CD14-positive monocyte (primary cell): ENCODE data around the gene SCN7A. TPM values are rescaled to one million over a fixed set of nuclear protein-coding genes. Genes with fewer than 3 reads are reported as not detected.

Source experiments
- DNase-seq, 3 donors: peaks; one replicate each; pipeline ENCODE4 v3.0.0-alpha.2; 2011 to 2022
- H2AFZ ChIP-seq: 2 replicates; pipeline ENCODE4 v1.6.0; 2012; ENCODE audit warnings: mild to moderate bottlenecking, low read depth, low read length, inconsistent platforms; ENCODE audit not compliant: insufficient read depth, poor library complexity, severe bottlenecking
- H3K27ac ChIP-seq, 2 donors: 1 replicate in 1 of 2; 2 replicates in 1 of 2; pipeline ENCODE4 v1.5.1; 2012 to 2013; ENCODE audit warnings: low read length in 2 of 2, control low read depth in 1 of 2, inconsistent platforms in 1 of 2, low read depth in 1 of 2, mild to moderate bottlenecking in 1 of 2
- H3K27me3 ChIP-seq, 2 donors: one replicate each; pipeline versions ENCODE4 v1.6.0 to v1.6.1; 2011 to 2013; ENCODE audit warnings: low read length in 2 of 2; ENCODE audit not compliant: control insufficient read depth in 2 of 2, insufficient read depth in 2 of 2
- H3K36me3 ChIP-seq, 2 donors: replicated peaks in 1 of 2; 1 replicate in 1 of 2; 2 replicates in 1 of 2; pipeline versions ENCODE4 v1.5.1 to v1.6.1; 2012 to 2013; ENCODE audit warnings: low read length in 2 of 2, control low read depth in 1 of 2, inconsistent platforms in 1 of 2, mild to moderate bottlenecking in 1 of 2; ENCODE audit not compliant: insufficient read depth in 2 of 2, control insufficient read depth in 1 of 2
- H3K4me1 ChIP-seq, 2 donors: 1 replicate in 1 of 2; 2 replicates in 1 of 2; pipeline versions ENCODE4 v1.5.1 to v1.6.1; 2012 to 2013; ENCODE audit warnings: low read length in 2 of 2, control low read depth in 1 of 2, inconsistent platforms in 1 of 2, mild to moderate bottlenecking in 1 of 2, moderate library complexity in 1 of 2; ENCODE audit not compliant: insufficient read depth in 2 of 2, control insufficient read depth in 1 of 2
- H3K4me2 ChIP-seq: replicated peaks from 2 replicates; pipeline ENCODE3; 2012; ENCODE audit warnings: low read length, moderate library complexity, mild to moderate bottlenecking; ENCODE audit not compliant: poor library complexity, severe bottlenecking; ENCODE audit errors: extremely low read depth
- H3K4me3 ChIP-seq, 3 experiments: fragments of 200-600 bp in 1 of 3; sonication (generic) in 1 of 3; replicated peaks in 1 of 3; 1 replicate in 2 of 3; 2 replicates in 1 of 3; pipeline ENCODE4 v1.5.1; 2011 to 2013; ENCODE audit warnings: low read length in 3 of 3, mild to moderate bottlenecking in 3 of 3, control low read depth in 2 of 3, low read depth in 2 of 3, inconsistent platforms in 1 of 3, moderate library complexity in 1 of 3
- H3K79me2 ChIP-seq: 2 replicates; pipeline ENCODE4 v1.6.0; 2012; ENCODE audit warnings: mild to moderate bottlenecking, control low read depth, inconsistent platforms, low read length, moderate library complexity; ENCODE audit not compliant: insufficient read depth
- H3K9ac ChIP-seq: 2 replicates; pipeline ENCODE4 v1.6.0; 2017; ENCODE audit warnings: low read length, mild to moderate bottlenecking; ENCODE audit not compliant: insufficient read depth, poor library complexity, severe bottlenecking
- H3K9me3 ChIP-seq, 2 donors: replicated peaks in 1 of 2; 1 replicate in 1 of 2; 2 replicates in 1 of 2; pipeline versions ENCODE4 v1.5.1 to v1.6.1; 2012 to 2013; ENCODE audit warnings: low read length in 2 of 2, control low read depth in 1 of 2; ENCODE audit not compliant: control insufficient read depth in 1 of 2, insufficient read depth in 1 of 2
- H4K20me1 ChIP-seq: 2 replicates; pipeline ENCODE4 v1.6.0; 2012; ENCODE audit warnings: mild to moderate bottlenecking, low read length, control low read depth, moderate library complexity; ENCODE audit not compliant: insufficient read depth
- H3K27ac Mint-ChIP-seq, 7 donors: one replicate each; pipeline ENCODE4 v1.8.0; 2020; ENCODE audit warnings: mild to moderate bottlenecking in 7 of 7, mixed read lengths in 7 of 7, moderate library complexity in 6 of 7, inconsistent platforms in 2 of 7
- H3K27me3 Mint-ChIP-seq, 3 donors: one replicate each; pipeline ENCODE4 v1.8.0; 2021 to 2022; ENCODE audit warnings: low read depth in 3 of 3, mild to moderate bottlenecking in 3 of 3, mixed read lengths in 3 of 3, moderate library complexity in 3 of 3, inconsistent platforms in 1 of 3
- H3K36me3 Mint-ChIP-seq, 2 donors: one replicate each; pipeline ENCODE4 v1.8.0; 2020; ENCODE audit warnings: mixed read lengths in 2 of 2, inconsistent platforms in 1 of 2, mild to moderate bottlenecking in 1 of 2
- H3K4me1 Mint-ChIP-seq: one replicate; pipeline ENCODE4 v1.8.0; 2020; ENCODE audit warnings: mild to moderate bottlenecking, mixed read lengths
- H3K4me3 Mint-ChIP-seq, 2 donors: one replicate each; pipeline ENCODE4 v1.8.0; 2020; ENCODE audit warnings: mild to moderate bottlenecking in 2 of 2, mixed read lengths in 2 of 2, moderate library complexity in 1 of 2
- H3K9me3 Mint-ChIP-seq, 7 donors: one replicate each; pipeline ENCODE4 v1.8.0; 2020 to 2022; ENCODE audit warnings: mixed read lengths in 7 of 7, mild to moderate bottlenecking in 6 of 7, moderate library complexity in 6 of 7, inconsistent platforms in 2 of 7
- CTCF ChIP-seq: fragments of 200-600 bp; IDR thresholded peaks from one replicate; pipeline ENCODE4 v1.8.0; 2022; ENCODE audit warnings: antibody characterized with exemption, mild to moderate bottlenecking
- intact Hi-C, 2 donors: fragments of 100-400 bp; cut with micrococcal nuclease; formaldehyde crosslinking; loops; one replicate each; pipeline versions ENCODE4 v1.15.0 to v1.15.1; 2023
- polyA plus RNA-seq, 3 donors: library from polyadenylated mRNA; depleted of rRNA in 1 of 3; unstranded in 2 of 3; stranded (reverse) in 1 of 3; fragments of 300-500 nt in 2 of 3; fragments of >200 nt in 1 of 3; fragmentation: Illumina TruSeq in 2 of 3; gene quantifications; 1 replicate in 2 of 3; 2 replicates in 1 of 3; pipeline ENCODE4 v1.2.3, GENCODE V29; 2012 to 2021

Gene SCN7A
- polyA plus RNA-seq, 3 donors: not detected

- H4K20me1 ChIP-seq: no peaks in the 10 kb centered on the region
- no peak overlapping the region for H2AFZ ChIP-seq
- Mint-ChIP-seq H3K36me3 (no peaks in the 10 kb centered on the region), H3K27ac (no peak overlapping the region), H3K4me1 (peaks cover 27% of the 10 kb centered on the region), H3K27me3 (peaks cover 8 to 20% (median 18%) of the 10 kb centered on the region in 3 donors), H3K9me3 (no peaks in the 10 kb centered on the region), H3K4me3 (no peak overlapping the region)
- TF ChIP-seq CTCF: no peak
- no peak overlapping the region for H3K9ac ChIP-seq
- peaks cover 16 to 21% of the 10 kb centered on the region in 2 donors for H3K27me3 ChIP-seq
- H3K36me3 ChIP-seq: no peaks in the 10 kb centered on the region
- intact Hi-C loops: no loop called here
- no peak overlapping the region for H3K4me3 ChIP-seq
- no peaks in the 10 kb centered on the region for H3K9me3 ChIP-seq
- peaks cover 9 to 23% of the 10 kb centered on the region in 2 donors for H3K4me1 ChIP-seq
- no peak overlapping the region for H3K27ac ChIP-seq
- no peak overlapping the region for H3K4me2 ChIP-seq
- H3K79me2 ChIP-seq: no peaks in the 10 kb centered on the region
- DNase-seq: peak in 1 of 3 donors; percentile 3
Observed at GRCh38 chr2:166373951-166374350, 120.1 kb downstream of the SCN7A start.

GRCh38 chr2:166373539-166373938, 120.5 kb downstream of the SCN7A start:
- no peaks in the 10 kb centered on the region for H4K20me1 ChIP-seq
- no peaks in the 10 kb centered on the region for H3K36me3 Mint-ChIP-seq
- intact Hi-C loops: no loop called here

More at GRCh38 chr2:166373539-166373938, 120.5 kb downstream of the SCN7A start:
- Histone ChIP-seq H3K4me2 (no peak overlapping the region), H2AFZ (no peak overlapping the region), H3K9ac (no peak overlapping the region), H3K27me3 (peaks cover 16 to 21% of the 10 kb centered on the region in 2 donors), H3K4me3 (no peak overlapping the region), H3K36me3 (no peaks in the 10 kb centered on the region), H3K9me3 (no peaks in the 10 kb centered on the region), H3K4me1 (peaks cover 9 to 23% of the 10 kb centered on the region in 2 donors), H3K27ac (no peak overlapping the region), H3K79me2 (no peaks in the 10 kb centered on the region)
- H3K4me3 Mint-ChIP-seq: peak overlapping the region in 1 of 2 donors; percentile 6
- H3K27me3 Mint-ChIP-seq: peaks cover 8 to 18% (median 15%) of the 10 kb centered on the region in 3 donors
- DNase-seq: no peak
- H3K9me3 Mint-ChIP-seq: no peaks in the 10 kb centered on the region
- peaks cover 27% of the 10 kb centered on the region for H3K4me1 Mint-ChIP-seq
- TF ChIP-seq CTCF: no peak
- no peak overlapping the region for H3K27ac Mint-ChIP-seq
